Thyroid gland (tissue), 4 donors: Measurements from ENCODE around the gene ZDHHC8. TPM values are rescaled to one million over a fixed set of nuclear protein-coding genes. Genes with fewer than 3 reads are reported as not detected.

Experiments used
- DNase-seq, 2 donors: peaks; one replicate each; pipeline ENCODE4 v3.0.0-alpha.2; 2019
- H3K27ac ChIP-seq, 3 donors: fragments of 200-600 bp; sonication (generic); 1 replicate in 2 of 3; 2 replicates in 1 of 3; pipeline ENCODE4 v1.5.1; 2016 to 2019; ENCODE audit warnings: mild to moderate bottlenecking in 1 of 3, moderate library complexity in 1 of 3
- H3K27me3 ChIP-seq: fragments of 200-600 bp; sonication (generic); one replicate; pipeline ENCODE4 v1.5.1; 2019
- H3K36me3 ChIP-seq, 2 donors: fragments of 200-600 bp; sonication (generic); one replicate each; pipeline ENCODE4 v1.5.1; 2016 to 2019
- H3K4me1 ChIP-seq, 2 donors: fragments of 200-600 bp; sonication (generic); one replicate each; pipeline ENCODE4 v1.5.1; 2017 to 2019
- H3K4me3 ChIP-seq, 3 donors: fragments of 200-600 bp; sonication (generic); replicated peaks in 1 of 3; 1 replicate in 2 of 3; 2 replicates in 1 of 3; pipeline ENCODE4 v1.5.1; 2016; ENCODE audit warnings: mild to moderate bottlenecking in 1 of 3
- H3K9me3 ChIP-seq: fragments of 200-600 bp; sonication (generic); one replicate; pipeline ENCODE4 v1.5.1; 2017
- POLR2A ChIP-seq, 2 donors: fragments of 450-650 bp; IDR thresholded peaks; one replicate each; pipeline ENCODE4 v1.6.1; 2017; ENCODE audit warnings: antibody characterized with exemption in 2 of 2, mild to moderate bottlenecking in 2 of 2, moderate library complexity in 1 of 2
- WGBS, 2 donors: methylation state at CpG; one replicate each; pipeline ENCODE4 v1.1.5; 2017; 5-methylcytosine and 5-hydroxymethylcytosine counted together
- intact Hi-C: fragments of 100-400 bp; cut with DNase I; formaldehyde crosslinking; loops from one replicate; pipeline ENCODE4 v1.15.1; 2023
- total RNA-seq, 4 donors: library from RNA; depleted of rRNA; stranded (reverse); fragments of >200 nt; gene quantifications; one replicate each; pipeline ENCODE4 v1.2.3, GENCODE V29; 2016
- TF ChIP-seq, protein P1 (sequence below), 6 experiments: fragments of 200-600 bp in 3 of 6; fragments of 450-650 bp in 3 of 6; sonication (generic) in 3 of 6; IDR thresholded peaks; one replicate each; pipeline ENCODE4 v1.5.1; 2016 to 2019; ENCODE audit warnings: antibody characterized with exemption in 6 of 6, mild to moderate bottlenecking in 2 of 6, inconsistent platforms in 1 of 6, moderate library complexity in 1 of 6

ZDHHC8 gene, protein sequence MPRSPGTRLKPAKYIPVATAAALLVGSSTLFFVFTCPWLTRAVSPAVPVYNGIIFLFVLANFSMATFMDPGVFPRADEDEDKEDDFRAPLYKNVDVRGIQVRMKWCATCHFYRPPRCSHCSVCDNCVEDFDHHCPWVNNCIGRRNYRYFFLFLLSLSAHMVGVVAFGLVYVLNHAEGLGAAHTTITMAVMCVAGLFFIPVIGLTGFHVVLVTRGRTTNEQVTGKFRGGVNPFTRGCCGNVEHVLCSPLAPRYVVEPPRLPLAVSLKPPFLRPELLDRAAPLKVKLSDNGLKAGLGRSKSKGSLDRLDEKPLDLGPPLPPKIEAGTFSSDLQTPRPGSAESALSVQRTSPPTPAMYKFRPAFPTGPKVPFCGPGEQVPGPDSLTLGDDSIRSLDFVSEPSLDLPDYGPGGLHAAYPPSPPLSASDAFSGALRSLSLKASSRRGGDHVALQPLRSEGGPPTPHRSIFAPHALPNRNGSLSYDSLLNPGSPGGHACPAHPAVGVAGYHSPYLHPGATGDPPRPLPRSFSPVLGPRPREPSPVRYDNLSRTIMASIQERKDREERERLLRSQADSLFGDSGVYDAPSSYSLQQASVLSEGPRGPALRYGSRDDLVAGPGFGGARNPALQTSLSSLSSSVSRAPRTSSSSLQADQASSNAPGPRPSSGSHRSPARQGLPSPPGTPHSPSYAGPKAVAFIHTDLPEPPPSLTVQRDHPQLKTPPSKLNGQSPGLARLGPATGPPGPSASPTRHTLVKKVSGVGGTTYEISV
- 10 to 100 TPM; 13.4 to 22.4 (median 18.9) TPM for total RNA-seq

DNA sequence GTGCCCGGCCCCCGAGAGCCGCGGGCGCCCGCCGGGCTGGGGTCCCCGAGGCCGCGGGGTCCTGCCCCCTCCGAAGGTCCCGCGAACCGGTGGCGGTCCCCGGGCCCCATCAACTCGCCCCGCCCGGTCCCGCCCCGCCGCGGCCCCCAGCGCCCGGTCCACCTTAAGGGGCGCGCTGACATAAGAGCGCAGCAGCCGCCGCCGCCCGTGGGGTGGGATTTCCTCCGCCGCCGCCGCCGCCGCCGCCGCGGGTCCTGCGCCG lies at the start of gene ZDHHC8:
Gene ZDHHC8 (plus strand): TSS at position 208 of the 262 bp plus-strand sequence. CDS start 144 bp downstream, outside the sequence.
- peak within 1 kb of the TSS; percentile 73 to 94 (median 87) for H3K27ac ChIP-seq
- TF ChIP-seq, protein P1, sequence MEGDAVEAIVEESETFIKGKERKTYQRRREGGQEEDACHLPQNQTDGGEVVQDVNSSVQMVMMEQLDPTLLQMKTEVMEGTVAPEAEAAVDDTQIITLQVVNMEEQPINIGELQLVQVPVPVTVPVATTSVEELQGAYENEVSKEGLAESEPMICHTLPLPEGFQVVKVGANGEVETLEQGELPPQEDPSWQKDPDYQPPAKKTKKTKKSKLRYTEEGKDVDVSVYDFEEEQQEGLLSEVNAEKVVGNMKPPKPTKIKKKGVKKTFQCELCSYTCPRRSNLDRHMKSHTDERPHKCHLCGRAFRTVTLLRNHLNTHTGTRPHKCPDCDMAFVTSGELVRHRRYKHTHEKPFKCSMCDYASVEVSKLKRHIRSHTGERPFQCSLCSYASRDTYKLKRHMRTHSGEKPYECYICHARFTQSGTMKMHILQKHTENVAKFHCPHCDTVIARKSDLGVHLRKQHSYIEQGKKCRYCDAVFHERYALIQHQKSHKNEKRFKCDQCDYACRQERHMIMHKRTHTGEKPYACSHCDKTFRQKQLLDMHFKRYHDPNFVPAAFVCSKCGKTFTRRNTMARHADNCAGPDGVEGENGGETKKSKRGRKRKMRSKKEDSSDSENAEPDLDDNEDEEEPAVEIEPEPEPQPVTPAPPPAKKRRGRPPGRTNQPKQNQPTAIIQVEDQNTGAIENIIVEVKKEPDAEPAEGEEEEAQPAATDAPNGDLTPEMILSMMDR (IDR thresholded peaks at IDR 0.05) = no peak
- no peak for TF ChIP-seq POLR2A (IDR thresholded peaks at IDR 0.05)
- peaks cover 18 to 46% of the 10 kb centered on the region in 2 donors for H3K4me1 ChIP-seq
- DNase-seq = peak; percentile 45 to 49
- no peaks in the 10 kb centered on the region for H3K27me3 ChIP-seq
- intact Hi-C loops = no loop called here
- H3K9me3 ChIP-seq = no peaks in the 10 kb centered on the region
- peak within 1 kb of the TSS; percentile 60 to 97 (median 90) for H3K4me3 ChIP-seq
- H3K36me3 ChIP-seq = peaks cover 0 to 5% of the 10 kb centered on the region in 2 donors
- no CpG with 5 or more reads among the region's 43 CpGs for WGBS, 2 donors

DNA sequence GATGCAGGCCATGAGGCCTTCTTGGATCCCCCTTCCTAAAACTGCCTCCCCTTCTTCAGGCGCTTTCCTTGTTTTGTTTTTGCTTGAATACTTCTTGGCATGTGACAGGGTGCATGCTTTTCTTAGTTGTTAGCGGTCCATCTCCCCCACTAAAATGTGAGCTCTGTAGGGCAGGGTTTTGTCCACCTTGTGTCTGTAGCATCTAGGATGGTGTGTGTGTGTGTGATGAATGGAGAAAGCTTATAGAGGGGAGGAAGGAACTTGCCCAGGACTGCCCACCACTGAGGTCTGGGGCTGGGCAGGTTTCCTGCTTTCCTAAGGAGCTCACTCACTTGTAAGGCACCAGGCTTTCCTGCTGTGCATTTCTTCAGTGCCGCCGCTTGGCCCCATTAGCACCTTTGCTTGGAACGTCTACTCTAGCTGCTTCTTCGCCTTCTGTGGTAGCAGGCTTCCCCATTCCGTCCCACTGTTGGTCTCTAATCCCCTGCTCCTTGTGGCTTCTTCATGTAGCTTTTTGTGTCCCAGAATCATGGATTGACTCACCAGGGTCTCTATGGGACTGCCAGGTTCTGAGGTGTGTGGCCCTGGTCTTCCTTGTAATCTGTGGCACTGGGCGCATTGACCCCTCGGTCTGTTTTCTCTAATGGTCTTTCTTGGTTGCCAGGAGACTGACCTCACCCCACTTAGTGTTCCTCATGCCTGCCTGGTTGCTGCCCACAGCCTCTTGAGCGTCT lies 48.3 kb upstream of the ZDHHC8 start:
- intact Hi-C loops = no loop called here
- H3K27me3 ChIP-seq = no peaks in the 10 kb centered on the region
- 72 to 77% methylated on average over 10 of the region's 10 CpGs for WGBS, 2 donors
- H3K4me1 ChIP-seq = peaks cover 48 to 50% of the 10 kb centered on the region in 2 donors
- TF ChIP-seq, protein P1 (IDR thresholded peaks at IDR 0.05) = no peak
- no peak for TF ChIP-seq POLR2A (IDR thresholded peaks at IDR 0.05)
- no peak for DNase-seq
- no peak overlapping the region for H3K4me3 ChIP-seq
- peaks cover 28% of the 10 kb centered on the region in 2 donors for H3K36me3 ChIP-seq
- H3K9me3 ChIP-seq = no peaks in the 10 kb centered on the region
- H3K27ac ChIP-seq = peak overlapping the region in 1 of 3 donors; percentile 27

DNA sequence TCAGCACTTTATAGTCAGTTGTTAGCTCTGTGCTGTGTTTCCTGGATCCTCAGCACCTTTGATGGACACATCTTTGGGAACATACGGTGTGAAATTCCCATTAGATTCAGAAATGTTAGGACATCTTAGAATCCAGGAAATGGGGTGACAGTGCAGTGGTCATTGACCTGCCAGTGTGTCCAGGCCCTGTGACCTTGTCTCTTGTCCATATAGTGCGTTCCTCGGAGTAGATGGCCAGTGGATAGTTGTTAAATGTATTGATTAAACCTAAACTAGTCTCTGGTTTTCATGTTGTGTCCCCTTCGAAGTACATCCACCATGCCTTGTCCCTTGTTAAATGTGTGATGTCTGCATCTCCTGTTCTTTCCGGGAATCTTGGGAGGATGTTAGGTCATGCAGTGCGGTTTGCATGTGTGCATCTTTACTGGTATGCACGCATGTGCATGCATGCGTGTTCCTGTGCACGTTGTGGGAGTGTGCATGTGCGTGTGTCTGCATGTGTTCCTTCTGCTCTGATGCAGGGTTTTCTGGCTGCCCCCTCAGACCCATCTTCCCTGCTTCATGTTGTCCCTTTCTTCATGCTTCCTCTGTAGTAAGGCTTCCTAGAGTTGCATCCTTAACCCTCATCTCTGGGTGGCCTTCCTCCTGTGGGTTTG lies 47.6 kb upstream of the ZDHHC8 start:
- Histone ChIP-seq H3K27ac (peak overlapping the region in 1 of 3 donors; percentile 27), H3K4me1 (peaks cover 48% of the 10 kb centered on the region in 2 donors), H3K4me3 (no peak overlapping the region), H3K27me3 (no peaks in the 10 kb centered on the region), H3K36me3 (peaks cover 34% of the 10 kb centered on the region in 2 donors), H3K9me3 (no peaks in the 10 kb centered on the region)
- no peak for DNase-seq
- intact Hi-C loops = no loop called here
- 78 to 79% methylated on average over 10 of the region's 10 CpGs for WGBS, 2 donors
- TF ChIP-seq, protein P1 (IDR thresholded peaks at IDR 0.05) = no peak
- TF ChIP-seq POLR2A (IDR thresholded peaks at IDR 0.05) = no peak

DNA sequence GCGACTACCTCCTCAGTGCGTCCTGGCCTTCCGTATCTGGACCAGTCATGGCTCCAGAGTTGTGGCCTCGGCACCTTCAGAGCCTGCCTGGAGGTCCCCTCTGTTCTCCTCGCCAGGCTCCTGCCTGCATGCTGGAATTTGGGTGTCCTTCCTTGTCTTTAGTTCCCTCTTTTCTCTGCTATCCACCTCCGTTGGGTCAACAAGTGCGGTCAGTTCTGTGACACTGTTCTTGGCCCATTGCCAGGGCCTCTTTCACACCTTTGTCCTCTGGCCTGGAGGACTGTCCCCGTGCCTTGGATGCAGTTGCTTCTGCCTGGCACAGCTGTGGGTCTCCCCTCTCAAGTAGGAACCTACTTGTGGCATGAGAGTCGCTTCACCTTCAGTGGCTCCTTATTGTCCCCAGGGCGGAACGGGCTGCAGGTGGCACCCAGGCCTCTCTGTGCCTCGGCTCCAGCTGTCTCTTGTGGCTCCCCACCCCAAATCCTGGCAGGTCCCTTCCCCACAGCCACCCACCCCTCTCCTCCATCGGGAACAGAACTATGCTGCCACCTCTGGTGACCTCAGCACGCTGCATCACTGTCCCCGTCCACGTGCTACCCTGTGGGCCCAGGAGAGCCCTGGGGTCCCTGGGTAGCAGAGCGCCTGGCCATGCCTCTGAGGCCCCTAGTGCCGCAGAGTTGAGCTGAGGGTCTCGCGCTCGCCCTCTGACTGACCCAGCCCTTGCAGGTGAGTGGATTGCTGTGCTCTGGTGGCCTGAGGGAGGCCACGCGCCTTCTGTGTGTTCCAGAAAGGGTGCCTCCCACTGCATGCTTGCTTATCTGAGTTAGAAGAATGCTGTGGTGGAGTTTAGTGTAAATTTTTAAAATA lies 46.8 kb upstream of the ZDHHC8 start:
- peak; percentile 22 to 33 for DNase-seq
- Histone ChIP-seq H3K27ac (peak overlapping the region in 1 of 3 donors; percentile 0), H3K9me3 (no peaks in the 10 kb centered on the region), H3K36me3 (peaks cover 41 to 42% of the 10 kb centered on the region in 2 donors), H3K27me3 (no peaks in the 10 kb centered on the region), H3K4me3 (no peak overlapping the region), H3K4me1 (peaks cover 42 to 44% of the 10 kb centered on the region in 2 donors)
- intact Hi-C loops = no loop called here
- 68 to 71% methylated on average over 21 to 22 of the region's 23 CpGs for WGBS, 2 donors
- no peak for TF ChIP-seq POLR2A (IDR thresholded peaks at IDR 0.05)
- TF ChIP-seq, protein P1 (IDR thresholded peaks at IDR 0.05) = peak in 2 of 6 experiments; percentile 16 to 44
